IMR-90 (cell line): ENCODE data around the gene F13A1. TPM values are rescaled to one million over a fixed set of nuclear protein-coding genes. Genes with fewer than 3 reads are reported as not detected.

Experiments
- ATAC-seq: fragments of 200-7000 bp; cut with Tn5 transposase; 2 replicates; pipeline ENCODE4 v1.9.1; 2020; ENCODE audit warnings: low read depth, mild to moderate bottlenecking, moderate library complexity
- BruUV-seq: library from RNA; stranded (reverse); fragments of 400-500 nt; replicated peaks from 2 replicates; lab custom pipeline; 2021; lab: Mats Ljungman, UMichigan
- CTCF ChIA-PET: fragments of 300-600 bp; formaldehyde crosslinking; extraction: SDS; loops from one replicate; lab custom pipeline; 2021; ENCODE audit warnings: antibody characterized with exemption; lab: Yijun Ruan, JAX
- POLR2A ChIA-PET: fragments of 300-600 bp; sonication (Branson Sonifier 250); formaldehyde crosslinking; loops from one replicate; lab custom pipeline; 2022; ENCODE audit warnings: antibody characterized with exemption; ENCODE audit not compliant: unreplicated experiment; lab: Charles Lee
- DNase-seq: peaks from one replicate; pipeline ENCODE4 v3.0.0; 2013
- H2AFZ ChIP-seq: replicated peaks from 2 replicates; pipeline ENCODE3; 2013; ENCODE audit warnings: low read length, mild to moderate bottlenecking; ENCODE audit not compliant: poor library complexity
- H2AK5ac ChIP-seq: 2 replicates; pipeline ENCODE4 v1.6.1; 2013; ENCODE audit warnings: low read depth, low read length, inconsistent platforms
- H2AK9ac ChIP-seq: replicated peaks from 2 replicates; pipeline ENCODE3; 2013; ENCODE audit warnings: mild to moderate bottlenecking, low read depth, low read length, moderate library complexity; ENCODE audit not compliant: poor library complexity
- H2BK120ac ChIP-seq: 2 replicates; pipeline ENCODE4 v1.6.1; 2013; ENCODE audit warnings: low read depth, low read length, inconsistent platforms
- H2BK15ac ChIP-seq: 3 replicates; pipeline ENCODE4 v1.6.1; 2013; ENCODE audit warnings: low read depth, low read length, inconsistent platforms
- H2BK20ac ChIP-seq: 2 replicates; pipeline ENCODE4 v1.6.1; 2013; ENCODE audit warnings: low read depth, mild to moderate bottlenecking, inconsistent platforms, low read length, moderate library complexity
- H2BK5ac ChIP-seq: 2 replicates; pipeline ENCODE4 v1.6.1; 2013; ENCODE audit warnings: mild to moderate bottlenecking, low read depth, low read length, inconsistent platforms; ENCODE audit not compliant: poor library complexity, severe bottlenecking
- H3K14ac ChIP-seq: replicated peaks from 2 replicates; pipeline ENCODE4 v1.6.1; 2013; ENCODE audit warnings: low read depth, low read length, inconsistent platforms
- H3K18ac ChIP-seq: 2 replicates; pipeline ENCODE4 v1.6.1; 2013; ENCODE audit warnings: low read depth, low read length, control low read depth
- H3K23ac ChIP-seq: 2 replicates; pipeline ENCODE4 v1.6.1; 2013; ENCODE audit warnings: low read depth, low read length, inconsistent platforms
- H3K27ac ChIP-seq: 2 replicates; pipeline ENCODE4 v1.5.1; 2013; ENCODE audit warnings: mild to moderate bottlenecking, control low read depth, low read length; ENCODE audit not compliant: insufficient read depth
- H3K27me3 ChIP-seq: 2 replicates; pipeline ENCODE4 v1.6.1; 2013; ENCODE audit warnings: low read length; ENCODE audit not compliant: control insufficient read depth, insufficient read depth
- H3K36me3 ChIP-seq: 2 replicates; pipeline ENCODE4 v1.6.1; 2013; ENCODE audit warnings: low read length, mixed read lengths; ENCODE audit not compliant: control insufficient read depth, insufficient read depth
- H3K4ac ChIP-seq: 2 replicates; pipeline ENCODE4 v1.6.1; 2013; ENCODE audit warnings: low read depth, low read length, inconsistent platforms
- H3K4me1 ChIP-seq: 2 replicates; pipeline ENCODE4 v1.6.1; 2013; ENCODE audit warnings: low read length, mixed read lengths; ENCODE audit not compliant: control insufficient read depth, insufficient read depth
- H3K4me2 ChIP-seq: 2 replicates; pipeline ENCODE4 v1.6.1; 2013; ENCODE audit warnings: low read depth, mild to moderate bottlenecking, control low read depth, low read length, moderate library complexity
- H3K4me3 ChIP-seq: 2 replicates; pipeline ENCODE4 v1.5.1; 2013; ENCODE audit warnings: low read depth, mild to moderate bottlenecking, control low read depth, low read length, moderate library complexity; ENCODE audit not compliant: insufficient read depth
- H3K56ac ChIP-seq: 2 replicates; pipeline ENCODE4 v1.6.1; 2013; ENCODE audit warnings: low read length, inconsistent platforms; ENCODE audit not compliant: insufficient read depth; ENCODE audit errors: extremely low read depth
- H3K79me1 ChIP-seq, 2 experiments: 2 replicates each; pipeline ENCODE4 v1.6.1; 2013; ENCODE audit warnings: low read length in 2 of 2, inconsistent platforms in 1 of 2, low read depth in 1 of 2
- H3K9ac ChIP-seq: 2 replicates; pipeline ENCODE4 v1.6.1; 2013; ENCODE audit warnings: low read depth, low read length, control low read depth
- H3K9me1 ChIP-seq: 2 replicates; pipeline ENCODE4 v1.6.1; 2013; ENCODE audit warnings: low read length, inconsistent platforms; ENCODE audit not compliant: insufficient read depth
- H3K9me3 ChIP-seq: 2 replicates; pipeline ENCODE4 v1.6.1; 2013; ENCODE audit warnings: low read length; ENCODE audit not compliant: control insufficient read depth, insufficient read depth
- H4K20me1 ChIP-seq: 2 replicates; pipeline ENCODE4 v1.6.1; 2013; ENCODE audit warnings: low read length, inconsistent platforms; ENCODE audit not compliant: insufficient read depth
- H4K5ac ChIP-seq: 2 replicates; pipeline ENCODE4 v1.6.1; 2013; ENCODE audit warnings: mild to moderate bottlenecking, low read depth, low read length, control low read depth
- H4K8ac ChIP-seq, 2 experiments: 2 replicates each; pipeline ENCODE4 v1.6.1; 2013; ENCODE audit warnings: low read depth in 2 of 2, low read length in 2 of 2, control low read depth in 1 of 2, inconsistent platforms in 1 of 2
- H4K91ac ChIP-seq: 2 replicates; pipeline ENCODE4 v1.6.1; 2013; ENCODE audit warnings: low read depth, low read length, inconsistent platforms; ENCODE audit not compliant: insufficient read depth
- BHLHE40 ChIP-seq: fragments of 150-350 bp; IDR thresholded peaks from 2 replicates; pipeline ENCODE4 v1.6.1; 2016; ENCODE audit warnings: mild to moderate bottlenecking, low read depth, low read length
- CEBPB ChIP-seq: IDR thresholded peaks from 2 replicates; pipeline ENCODE4 v1.6.1; 2012; ENCODE audit warnings: low read depth, low read length, improper control_type of control experiment
- CHD1 ChIP-seq: IDR thresholded peaks from 2 replicates; pipeline ENCODE4 v1.6.1; 2012; ENCODE audit warnings: low read depth, low read length, improper control_type of control experiment
- ELK1 ChIP-seq: fragments of 150-350 bp; IDR thresholded peaks from 2 replicates; pipeline ENCODE4 v1.6.1; 2016; ENCODE audit warnings: low read depth, mild to moderate bottlenecking, low read length, moderate library complexity, borderline replicate concordance
- FOS ChIP-seq: fragments of 150-350 bp; IDR thresholded peaks from 2 replicates; pipeline ENCODE4 v1.6.1; 2016; ENCODE audit warnings: low read depth, low read length
- MAFK ChIP-seq: IDR thresholded peaks from 2 replicates; pipeline ENCODE4 v1.6.1; 2012; ENCODE audit warnings: low read depth, low read length, improper control_type of control experiment
- NFE2L2 ChIP-seq: fragments of 150-350 bp; IDR thresholded peaks from 2 replicates; pipeline ENCODE4 v1.6.1; 2016; ENCODE audit warnings: low read depth, mild to moderate bottlenecking, low read length
- POLR2A ChIP-seq: IDR thresholded peaks from 2 replicates; pipeline ENCODE4 v1.6.1; 2012; ENCODE audit warnings: mild to moderate bottlenecking, low read depth, low read length
- RFX5 ChIP-seq: IDR thresholded peaks from 2 replicates; pipeline ENCODE4 v1.8.0; 2012; ENCODE audit warnings: low read depth, mild to moderate bottlenecking, low read length, moderate library complexity
- USF2 ChIP-seq: fragments of 150-350 bp; IDR thresholded peaks from 2 replicates; pipeline ENCODE4 v1.6.1; 2017; ENCODE audit warnings: mild to moderate bottlenecking, antibody characterized with exemption, low read length, low read depth
- WGBS, 2 experiments: methylation state at CpG; one replicate each; pipeline versions ENCODE4 v1.1.5 to v1.1.7; 2013; ENCODE audit warnings: missing lambda C conversion rate in 2 of 2; ENCODE audit not compliant: insufficient read length in 1 of 2; ENCODE audit errors: extremely low coverage in 2 of 2; 5-methylcytosine and 5-hydroxymethylcytosine counted together
- dilution Hi-C: fragments of 300-500 bp; cut with HindIII; formaldehyde crosslinking; loops from one replicate; pipeline ENCODE4 v1.14.3; 2018; ENCODE audit warnings: low sequenced_read_pairs; ENCODE audit not compliant: unreplicated experiment
- in situ Hi-C: fragments of 300-500 bp; cut with MboI; formaldehyde crosslinking; loops from 3 replicates; pipeline ENCODE4 v1.14.3; 2019; ENCODE audit warnings: low sequenced_read_pairs, inconsistent platforms, mixed read lengths
- intact Hi-C: fragments of 100-400 bp; cut with micrococcal nuclease; formaldehyde crosslinking; loops from 2 replicates; pipeline ENCODE4 v1.10.0; 2022
- polyA plus RNA-seq, 3 experiments: library from polyadenylated mRNA; depleted of rRNA; stranded (reverse); fragments of >200 nt; gene quantifications; 2 replicates each; pipeline ENCODE4 v1.2.3, GENCODE V29; 2012; ENCODE audit warnings: low replicate concordance in 1 of 3
- total RNA-seq: library from RNA; depleted of rRNA; stranded (reverse); fragments of >200 nt; gene quantifications from 2 replicates; pipeline ENCODE4 v1.2.3, GENCODE V29; 2012

F13A1 gene
- total and polyA plus RNA-seq, 2 of the 4 experiments (the other 2 are of a cell fraction): not detected

GRCh38 chr6:6285679-6286078 is 34.8 kb downstream of the F13A1 start:
- H3K36me3 ChIP-seq: no peaks in the 10 kb centered on the region
- POLR2A ChIA-PET: no interaction called here
- no peak overlapping the region for H2BK5ac ChIP-seq

More at GRCh38 chr6:6285679-6286078, 34.8 kb downstream of the F13A1 start:
- no peak overlapping the region for H3K18ac ChIP-seq
- H4K8ac ChIP-seq: no peak overlapping the region
- peaks cover 20% of the 10 kb centered on the region; the same call in 1 of the 2 replicates for H3K9me3 ChIP-seq
- no peak overlapping the region for H2AK5ac ChIP-seq
- DNase-seq (no peak), ATAC-seq (no peak)
- no CpG with 5 or more reads among the region's 11 CpGs for WGBS, 2 experiments
- H3K4me3 ChIP-seq: no peak overlapping the region
- no peak for TF ChIP-seq BHLHE40
- no peak for TF ChIP-seq NFE2L2
- TF ChIP-seq POLR2A: no peak
- TF ChIP-seq CHD1: no peak
- no peak for TF ChIP-seq USF2
- TF ChIP-seq FOS: no peak
- TF ChIP-seq MAFK: no peak
- TF ChIP-seq RFX5: no peak
- TF ChIP-seq CEBPB: no peak
- no peak for TF ChIP-seq ELK1
- CTCF ChIA-PET: no interaction called here
- no peak overlapping the region for H3K14ac ChIP-seq
- intact Hi-C loops (no loop called here), in situ Hi-C loops (no loop called here), dilution Hi-C loops (no loop called here)
- H2BK15ac ChIP-seq: no peak overlapping the region
- H4K5ac ChIP-seq: no peak overlapping the region
- no peak overlapping the region for H2AK9ac ChIP-seq
- H3K27ac ChIP-seq: no peak overlapping the region
- no peak overlapping the region for H3K23ac ChIP-seq
- H2AFZ ChIP-seq: no peak overlapping the region
- no TSS peak for BruUV-seq
- H3K9ac ChIP-seq: no peak overlapping the region
- H3K9me1 ChIP-seq: no peaks in the 10 kb centered on the region
- no peak overlapping the region for H2BK120ac ChIP-seq
- no peaks in the 10 kb centered on the region for H4K20me1 ChIP-seq
- H3K4ac ChIP-seq: no peak overlapping the region
- H2BK20ac ChIP-seq: no peak overlapping the region
- H4K91ac ChIP-seq: no peak overlapping the region
- H3K56ac ChIP-seq: no peak overlapping the region
- H3K79me1 ChIP-seq: no peaks in the 10 kb centered on the region
- H3K4me2 ChIP-seq: no peak overlapping the region
- no peaks in the 10 kb centered on the region for H3K27me3 ChIP-seq
- no peaks in the 10 kb centered on the region for H3K4me1 ChIP-seq
